Activated T-helper 1 cell treated with anti-CD3 and anti-CD28 coated beads, Interleukin-2, amount 50 U/mL, for 16 hours (primary cell): ENCODE measurements around the gene ABRACL.

Experiments
- DNase-seq, 2 donors: peaks; one replicate each; pipeline ENCODE4 v3.0.0-alpha.2; 2020; ENCODE audit warnings: low read depth in 1 of 2, low spot score in 1 of 2

The ABRACL gene

GRCh38 chr6:139051396-139052060 is 23.0 kb downstream of the ABRACL start:
- no peak for DNase-seq

- no peak for DNase-seq
These were observed 24.8 kb downstream of the ABRACL start for GRCh38 chr6:139053382-139053781.

- no peak for DNase-seq
These were observed 25.5 kb downstream of the ABRACL start for GRCh38 chr6:139054001-139054400.

- no peak for DNase-seq
These were observed 27.2 kb downstream of the ABRACL start for GRCh38 chr6:139055709-139056108.

- DNase-seq: no peak
These were observed 29.5 kb downstream of the ABRACL start for GRCh38 chr6:139058029-139058428.

- DNase-seq: no peak
These were observed 31.8 kb downstream of the ABRACL start for GRCh38 chr6:139060332-139060731.

GRCh38 chr6:139062932-139063646 is 34.5 kb downstream of the ABRACL start:
- no peak for DNase-seq

- DNase-seq: no peak
These were observed 36.6 kb downstream of the ABRACL start for GRCh38 chr6:139064981-139065665.

GRCh38 chr6:139066080-139066479 is 37.5 kb downstream of the ABRACL start:
- no peak for DNase-seq

- DNase-seq: no peak
These were observed 40.3 kb downstream of the ABRACL start for GRCh38 chr6:139068846-139069245.

GRCh38 chr6:139073118-139073517 is 44.6 kb downstream of the ABRACL start:
- DNase-seq: no peak

GRCh38 chr6:139079018-139079417 is 50.5 kb downstream of the ABRACL start:
- DNase-seq: no peak

GRCh38 chr6:139080255-139080920 is 51.8 kb downstream of the ABRACL start:
- DNase-seq: no peak

GRCh38 chr6:139081471-139081870 is 52.9 kb downstream of the ABRACL start:
- no peak for DNase-seq

- no peak for DNase-seq
These were observed 53.8 kb downstream of the ABRACL start for GRCh38 chr6:139082370-139082769.

GRCh38 chr6:139091826-139092225 is 63.3 kb downstream of the ABRACL start:
- DNase-seq: no peak
